ENCODE results near the gene TMEM131L.
A peak's percentile ranks its signal among the peaks of the same experiment; 100 is the strongest.

Gene TMEM131L

GRCh38 chr4:153520801-153521329, 54.7 kb downstream of the TMEM131L start:
- no peak for DNase-seq (ENCODE audit: low read depth, low spot score)

- DNase-seq (ENCODE audit: low read depth, low spot score) = no peak
Observed at GRCh38 chr4:153521478-153521877, 55.3 kb downstream of the TMEM131L start.

- no peak for DNase-seq (ENCODE audit: low read depth, low spot score)
Observed at GRCh38 chr4:153521999-153522801, 56.0 kb downstream of the TMEM131L start.

- no peak for DNase-seq (ENCODE audit: low read depth, low spot score)
Observed at GRCh38 chr4:153522802-153523094, 56.6 kb downstream of the TMEM131L start.

GRCh38 chr4:153523164-153523796, 57.1 kb downstream of the TMEM131L start:
- DNase-seq (ENCODE audit: low read depth, low spot score) = no peak

GRCh38 chr4:153523941-153524386, 57.8 kb downstream of the TMEM131L start:
- DNase-seq (ENCODE audit: low read depth, low spot score) = no peak

- no peak for DNase-seq (ENCODE audit: low read depth, low spot score)
Observed at GRCh38 chr4:153524682-153525081, 58.5 kb downstream of the TMEM131L start.

GRCh38 chr4:153527690-153528089, 61.5 kb downstream of the TMEM131L start:
- no peak for DNase-seq (ENCODE audit: low read depth, low spot score)

- DNase-seq (ENCODE audit: low read depth, low spot score) = no peak
Observed at GRCh38 chr4:153528705-153529485, 62.7 kb downstream of the TMEM131L start.

GRCh38 chr4:153529646-153530045, 63.5 kb downstream of the TMEM131L start:
- DNase-seq (ENCODE audit: low read depth, low spot score) = no peak

GRCh38 chr4:153530284-153530999, 64.3 kb downstream of the TMEM131L start:
- DNase-seq (ENCODE audit: low read depth, low spot score) = no peak

GRCh38 chr4:153531000-153531358, 64.8 kb downstream of the TMEM131L start:
- no peak for DNase-seq (ENCODE audit: low read depth, low spot score)

GRCh38 chr4:153531976-153532626, 65.9 kb downstream of the TMEM131L start:
- DNase-seq (ENCODE audit: low read depth, low spot score) = no peak

GRCh38 chr4:153532636-153533035, 66.5 kb downstream of the TMEM131L start:
- no peak for DNase-seq (ENCODE audit: low read depth, low spot score)

GRCh38 chr4:153533387-153533786, 67.2 kb downstream of the TMEM131L start:
- DNase-seq (ENCODE audit: low read depth, low spot score) = no peak

- no peak for DNase-seq (ENCODE audit: low read depth, low spot score)
Observed at GRCh38 chr4:153534792-153535629, 68.9 kb downstream of the TMEM131L start.

GRCh38 chr4:153535772-153536513, 69.8 kb downstream of the TMEM131L start:
- peak; percentile 50 for DNase-seq (ENCODE audit: low read depth, low spot score)

- no peak for DNase-seq (ENCODE audit: low read depth, low spot score)
Observed at GRCh38 chr4:153537493-153537960, 71.4 kb downstream of the TMEM131L start.
